ENCODE data around the gene CD8B.
A peak's percentile ranks its signal among the peaks of the same experiment; 100 is the strongest.
"Not testable (repeated sequence)": the region's sequence is repeated elsewhere in the genome, so short reads cannot be mapped to it uniquely, and the experiment has no call there.

Gene CD8B

GRCh38 chr2:86835548-86835889, 26.2 kb downstream of the CD8B start:
- DNase-seq: not testable (repeated sequence)

GRCh38 chr2:86833315-86833714, 28.4 kb downstream of the CD8B start:
- DNase-seq: no peak

GRCh38 chr2:86832334-86833096, 29.2 kb downstream of the CD8B start:
- DNase-seq: no peak

- DNase-seq: no peak
These were observed 30.1 kb downstream of the CD8B start for GRCh38 chr2:86831537-86831936.

GRCh38 chr2:86826951-86827350, 34.7 kb downstream of the CD8B start:
- no peak for DNase-seq

- DNase-seq: peak; percentile 87
These were observed 35.8 kb downstream of the CD8B start for GRCh38 chr2:86825693-86826381.

GRCh38 chr2:86825036-86825692, 36.5 kb downstream of the CD8B start:
- no peak for DNase-seq

- peak; percentile 41 for DNase-seq
These were observed 38.9 kb downstream of the CD8B start for GRCh38 chr2:86822668-86823345.

GRCh38 chr2:86821842-86822241, 39.8 kb downstream of the CD8B start:
- no peak for DNase-seq

GRCh38 chr2:86821306-86821705, 40.4 kb downstream of the CD8B start:
- DNase-seq: no peak

- DNase-seq: no peak
These were observed 42.7 kb downstream of the CD8B start for GRCh38 chr2:86818957-86819356.

GRCh38 chr2:86818114-86818801, 43.4 kb downstream of the CD8B start:
- no peak for DNase-seq

GRCh38 chr2:86815611-86816010, 46.1 kb downstream of the CD8B start:
- DNase-seq: peak; percentile 55

GRCh38 chr2:86809481-86810121, 52.1 kb downstream of the CD8B start:
- DNase-seq: no peak

GRCh38 chr2:86808315-86809161, 53.1 kb downstream of the CD8B start:
- DNase-seq: peak; percentile 95

GRCh38 chr2:86807468-86808275, 54.0 kb downstream of the CD8B start:
- DNase-seq: peak; percentile 75

- DNase-seq: no peak
These were observed 54.6 kb downstream of the CD8B start for GRCh38 chr2:86807133-86807467.

GRCh38 chr2:86806059-86806857, 55.4 kb downstream of the CD8B start:
- no peak for DNase-seq

GRCh38 chr2:86800856-86801567, 60.7 kb downstream of the CD8B start:
- DNase-seq: no peak
